KMS-11 (cell line): Measurements from ENCODE around the gene RSPH4A.
A peak's percentile ranks its signal among the peaks of the same experiment; 100 is the strongest.

Experiments
- H2AFZ ChIP-seq: fragments of 200-600 bp; sonication (generic); 2 replicates; pipeline ENCODE4 v1.6.1; 2016; ENCODE audit warnings: antibody characterized with exemption, mixed run types, low read depth
- H3K27ac ChIP-seq: fragments of 200-600 bp; sonication (generic); 2 replicates; pipeline ENCODE4 v1.6.1; 2016; ENCODE audit warnings: mild to moderate bottlenecking, mixed run types
- H3K27me3 ChIP-seq: fragments of 200-600 bp; sonication (generic); 2 replicates; pipeline ENCODE4 v1.6.1; 2017; ENCODE audit warnings: mild to moderate bottlenecking, low read depth, mixed run types, moderate library complexity; ENCODE audit not compliant: insufficient read depth
- H3K36me3 ChIP-seq: fragments of 200-600 bp; sonication (generic); 2 replicates; pipeline ENCODE4 v1.6.1; 2017; ENCODE audit warnings: mild to moderate bottlenecking, mixed run types; ENCODE audit not compliant: insufficient read depth
- H3K4me1 ChIP-seq: fragments of 200-600 bp; sonication (generic); 2 replicates; pipeline ENCODE4 v1.6.1; 2016; ENCODE audit warnings: mild to moderate bottlenecking, low read depth, mixed run types; ENCODE audit not compliant: poor library complexity, severe bottlenecking
- H3K4me2 ChIP-seq: fragments of 200-600 bp; sonication (generic); 2 replicates; pipeline ENCODE4 v1.7.0; 2016; ENCODE audit warnings: mild to moderate bottlenecking, mixed run types
- H3K4me3 ChIP-seq: fragments of 200-600 bp; sonication (generic); IDR thresholded peaks from 2 replicates; pipeline ENCODE4 v1.6.1; 2017; ENCODE audit warnings: low read depth, low read length, mixed read lengths; ENCODE audit not compliant: insufficient read depth
- H3K79me2 ChIP-seq: fragments of 200-600 bp; sonication (generic); 2 replicates; pipeline ENCODE4 v1.6.1; 2016; ENCODE audit warnings: low read depth, mixed run types; ENCODE audit not compliant: insufficient read depth
- H3K9ac ChIP-seq: fragments of 200-600 bp; sonication (generic); 2 replicates; pipeline ENCODE4 v1.6.1; 2016; ENCODE audit warnings: mild to moderate bottlenecking, mixed run types
- H4K20me1 ChIP-seq: fragments of 200-600 bp; sonication (generic); 2 replicates; pipeline ENCODE4 v1.6.1; 2016; ENCODE audit warnings: mild to moderate bottlenecking, mixed run types; ENCODE audit not compliant: insufficient read depth
- TF ChIP-seq, protein P1 (sequence below): fragments of 200-600 bp; sonication (generic); conservative IDR thresholded peaks from 2 replicates; pipeline ENCODE4 v1.6.1; 2017; ENCODE audit warnings: low read depth, mild to moderate bottlenecking, antibody characterized with exemption, low read length, moderate library complexity, mixed read lengths

The RSPH4A gene

DNA sequence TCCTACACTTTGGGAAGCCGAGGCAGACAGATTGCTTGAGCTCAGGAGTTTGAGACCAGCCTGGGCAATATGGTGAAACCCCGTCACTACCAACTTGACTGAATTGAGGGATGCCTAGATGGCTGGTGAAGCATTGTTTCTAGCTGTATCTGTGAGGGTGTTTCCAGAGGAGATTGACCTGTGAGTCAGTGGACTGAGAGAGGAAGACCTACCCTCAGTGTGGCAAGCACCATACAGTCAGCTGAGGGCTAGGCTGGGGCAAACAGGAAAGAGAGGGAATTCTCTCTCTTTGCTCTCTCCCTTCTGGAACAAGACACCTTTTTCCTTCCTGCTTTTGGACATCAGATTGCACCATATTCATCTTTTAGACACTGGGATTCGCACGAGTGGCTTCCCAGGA, 56.0 kb downstream of the RSPH4A start:
- H3K4me2 ChIP-seq, result no peak overlapping the region
- peaks cover 9% of the 10 kb centered on the region; the same call in 1 of the 2 replicates for H3K79me2 ChIP-seq
- no peaks in the 10 kb centered on the region for H3K27me3 ChIP-seq
- H3K4me1 ChIP-seq, result peaks cover 6% of the 10 kb centered on the region
- no peak overlapping the region for H3K4me3 ChIP-seq
- no peaks in the 10 kb centered on the region for H3K36me3 ChIP-seq
- TF ChIP-seq, protein P1, sequence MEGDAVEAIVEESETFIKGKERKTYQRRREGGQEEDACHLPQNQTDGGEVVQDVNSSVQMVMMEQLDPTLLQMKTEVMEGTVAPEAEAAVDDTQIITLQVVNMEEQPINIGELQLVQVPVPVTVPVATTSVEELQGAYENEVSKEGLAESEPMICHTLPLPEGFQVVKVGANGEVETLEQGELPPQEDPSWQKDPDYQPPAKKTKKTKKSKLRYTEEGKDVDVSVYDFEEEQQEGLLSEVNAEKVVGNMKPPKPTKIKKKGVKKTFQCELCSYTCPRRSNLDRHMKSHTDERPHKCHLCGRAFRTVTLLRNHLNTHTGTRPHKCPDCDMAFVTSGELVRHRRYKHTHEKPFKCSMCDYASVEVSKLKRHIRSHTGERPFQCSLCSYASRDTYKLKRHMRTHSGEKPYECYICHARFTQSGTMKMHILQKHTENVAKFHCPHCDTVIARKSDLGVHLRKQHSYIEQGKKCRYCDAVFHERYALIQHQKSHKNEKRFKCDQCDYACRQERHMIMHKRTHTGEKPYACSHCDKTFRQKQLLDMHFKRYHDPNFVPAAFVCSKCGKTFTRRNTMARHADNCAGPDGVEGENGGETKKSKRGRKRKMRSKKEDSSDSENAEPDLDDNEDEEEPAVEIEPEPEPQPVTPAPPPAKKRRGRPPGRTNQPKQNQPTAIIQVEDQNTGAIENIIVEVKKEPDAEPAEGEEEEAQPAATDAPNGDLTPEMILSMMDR, result no peak
- H3K9ac ChIP-seq, result no peak overlapping the region
- H2AFZ ChIP-seq, result no peak overlapping the region
- H3K27ac ChIP-seq, result no peak overlapping the region
- no peaks in the 10 kb centered on the region for H4K20me1 ChIP-seq

DNA sequence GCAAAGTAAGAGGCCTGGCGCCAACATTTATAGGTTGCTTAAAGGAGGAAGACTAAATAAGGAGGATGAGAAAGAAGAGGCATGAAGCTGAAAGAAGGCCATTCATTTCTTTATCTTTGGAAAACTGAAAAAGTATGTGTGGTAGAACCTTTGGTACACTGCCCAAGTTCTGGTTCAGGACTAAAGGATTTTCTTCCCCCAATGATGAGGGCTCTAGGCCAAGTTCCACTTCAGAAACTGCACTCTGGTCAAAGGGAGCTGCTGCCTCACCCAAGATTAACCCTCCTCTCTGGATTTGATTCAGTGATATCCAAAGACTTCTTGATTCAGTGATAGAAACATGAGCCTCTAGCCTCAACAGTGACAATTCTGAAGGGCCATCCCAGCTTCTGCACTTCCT, 59.7 kb downstream of the RSPH4A start:
- Histone ChIP-seq H3K4me2 (no peak overlapping the region), H3K9ac (no peak overlapping the region)
- TF ChIP-seq, protein P1, result no peak

DNA sequence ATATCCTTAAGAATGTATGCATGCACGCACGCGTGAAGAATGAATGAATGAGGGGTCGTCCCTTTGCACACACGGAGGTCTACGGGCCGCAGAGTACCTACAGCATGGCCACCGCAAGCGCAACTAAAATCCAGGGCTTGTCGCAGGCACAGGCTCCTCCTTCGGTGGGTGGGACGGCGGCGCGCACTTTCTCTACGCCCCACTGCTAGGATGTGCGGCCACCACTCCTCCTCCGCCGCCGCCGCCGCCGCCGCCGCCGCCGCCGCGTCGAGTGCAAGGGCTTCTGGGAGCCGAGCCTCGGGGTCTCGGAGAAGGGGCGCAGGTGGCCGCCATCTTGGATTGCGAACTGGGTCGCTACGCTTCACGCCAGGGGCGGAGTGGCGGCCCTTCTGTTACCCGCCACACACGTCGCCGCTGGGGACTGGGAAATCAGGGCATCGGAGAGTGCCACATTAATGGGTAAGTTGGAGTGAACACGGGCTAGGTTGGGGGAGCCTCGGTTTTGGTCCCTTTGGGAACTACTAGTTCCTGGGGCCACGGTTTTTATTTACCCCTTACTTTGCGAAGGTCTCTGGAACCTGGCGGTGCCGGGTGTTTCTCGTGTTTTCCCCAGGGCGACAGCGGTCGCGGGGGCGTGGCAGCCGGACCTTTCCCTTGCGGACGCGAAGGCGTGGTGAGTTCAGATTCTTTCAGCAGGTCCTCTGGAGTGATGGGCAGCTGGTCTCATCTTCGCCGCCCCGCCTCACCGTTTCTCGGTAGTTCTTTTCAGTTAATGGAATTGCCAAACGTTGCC, 64.8 kb downstream of the RSPH4A start, which contains the start of gene KPNA5:
KPNA5 (plus strand) TSS at position 332 of the 793 bp plus-strand sequence; CDS start at position 456, 124 bp downstream.
- peak within 1 kb of the TSS; percentile 71; the same call in 1 of the 2 replicates for H3K9ac ChIP-seq
- no peaks in the 10 kb centered on the region for H3K79me2 ChIP-seq
- peak within 1 kb of the TSS; percentile 73 for H3K27ac ChIP-seq
- peak within 1 kb of the TSS; percentile 83 for H2AFZ ChIP-seq
- H3K27me3 ChIP-seq, result no peaks in the 10 kb centered on the region
- H3K4me2 ChIP-seq, result peak within 1 kb of the TSS; percentile 51
- H4K20me1 ChIP-seq, result no peaks in the 10 kb centered on the region
- H3K4me1 ChIP-seq, result peaks cover 3% of the 10 kb centered on the region
- no peak within 1 kb of the TSS for H3K4me3 ChIP-seq
- TF ChIP-seq, protein P1, result no peak
- no peaks in the 10 kb centered on the region for H3K36me3 ChIP-seq

More for the DNA sequence above, 59.7 kb downstream of the RSPH4A start:
- H2AFZ ChIP-seq, result no peak overlapping the region
- H4K20me1 ChIP-seq, result no peaks in the 10 kb centered on the region
- H3K27ac ChIP-seq, result no peak overlapping the region
- no peak overlapping the region for H3K4me3 ChIP-seq
- H3K4me1 ChIP-seq, result no peaks in the 10 kb centered on the region
- no peaks in the 10 kb centered on the region for H3K79me2 ChIP-seq
- H3K27me3 ChIP-seq, result no peaks in the 10 kb centered on the region
- no peaks in the 10 kb centered on the region for H3K36me3 ChIP-seq

DNA sequence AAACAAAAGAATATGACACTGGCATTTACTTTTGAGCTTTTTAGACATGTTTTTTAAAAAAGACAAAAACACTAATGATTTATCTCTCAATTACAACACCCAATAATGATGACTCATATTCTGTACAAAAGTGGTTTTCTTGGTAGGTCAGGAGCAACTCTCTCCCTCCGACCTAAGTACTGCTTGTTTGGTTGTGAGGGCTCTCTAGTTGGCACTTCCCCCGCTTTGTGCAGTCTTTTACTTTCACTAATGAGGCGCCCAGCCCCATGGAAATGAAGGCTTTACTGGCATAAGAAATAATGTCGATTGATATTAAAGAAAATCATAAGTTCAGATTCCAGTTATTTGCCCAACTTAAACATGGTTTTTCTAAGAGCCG, 66.0 kb downstream of the RSPH4A start:
- H3K36me3 ChIP-seq, result no peaks in the 10 kb centered on the region
- H2AFZ ChIP-seq, result no peak overlapping the region
- no peak overlapping the region for H3K4me3 ChIP-seq
- no peak overlapping the region for H3K4me2 ChIP-seq
- H3K79me2 ChIP-seq, result no peaks in the 10 kb centered on the region
- TF ChIP-seq, protein P1, result no peak
- no peaks in the 10 kb centered on the region for H4K20me1 ChIP-seq
- no peak overlapping the region for H3K9ac ChIP-seq
- peaks cover 3% of the 10 kb centered on the region for H3K4me1 ChIP-seq
- H3K27ac ChIP-seq, result no peak overlapping the region
- no peaks in the 10 kb centered on the region for H3K27me3 ChIP-seq
